GM18909 (cell line): ENCODE data around the gene NAGA.
"Not testable (repeated sequence)": the region's sequence is repeated elsewhere in the genome, so short reads cannot be mapped to it uniquely, and the experiment has no call there.

ENCODE experiments used
- ATAC-seq: cut with Tn5 transposase; IDR thresholded peaks from one replicate; pipeline ENCODE4 v1.9.1; 2021; ENCODE audit warnings: mild to moderate bottlenecking; ENCODE audit not compliant: unreplicated experiment, poor library complexity

NAGA gene

DNA sequence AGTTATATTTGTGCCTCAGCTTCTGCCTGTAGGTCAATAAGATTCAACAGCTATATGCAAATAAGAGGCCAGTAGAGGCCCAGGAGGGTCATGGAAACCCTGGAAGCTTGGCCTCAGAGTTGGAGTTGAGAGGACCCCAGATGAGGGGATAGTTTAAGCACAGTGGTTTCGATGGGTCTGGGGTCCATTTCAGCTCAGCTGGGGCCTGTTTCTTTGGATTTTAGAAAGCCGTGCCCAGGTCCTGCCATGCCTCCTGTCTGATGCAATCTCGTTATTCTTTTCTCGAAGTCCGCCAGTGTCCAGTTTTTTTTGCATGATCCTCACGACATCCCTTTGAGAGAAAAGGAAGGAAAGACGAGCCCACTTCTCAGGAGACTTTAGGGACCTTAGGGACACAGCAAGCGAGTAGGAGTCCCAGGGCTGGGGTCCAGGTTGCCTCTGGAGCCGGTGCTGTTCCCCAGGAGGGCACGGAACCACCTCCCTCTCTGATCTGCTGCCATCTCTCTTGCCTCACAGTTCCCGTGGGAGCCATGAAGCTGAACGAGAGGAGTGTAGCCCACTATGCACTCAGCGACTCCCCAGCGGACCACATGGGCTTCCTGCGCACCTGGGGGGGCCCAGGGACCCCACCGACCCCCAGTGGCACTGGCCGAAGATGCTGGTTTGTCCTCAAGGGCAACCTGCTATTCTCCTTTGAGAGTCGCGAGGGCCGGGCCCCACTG is 6.3 kb upstream of the NAGA start:
- no peak for ATAC-seq

DNA sequence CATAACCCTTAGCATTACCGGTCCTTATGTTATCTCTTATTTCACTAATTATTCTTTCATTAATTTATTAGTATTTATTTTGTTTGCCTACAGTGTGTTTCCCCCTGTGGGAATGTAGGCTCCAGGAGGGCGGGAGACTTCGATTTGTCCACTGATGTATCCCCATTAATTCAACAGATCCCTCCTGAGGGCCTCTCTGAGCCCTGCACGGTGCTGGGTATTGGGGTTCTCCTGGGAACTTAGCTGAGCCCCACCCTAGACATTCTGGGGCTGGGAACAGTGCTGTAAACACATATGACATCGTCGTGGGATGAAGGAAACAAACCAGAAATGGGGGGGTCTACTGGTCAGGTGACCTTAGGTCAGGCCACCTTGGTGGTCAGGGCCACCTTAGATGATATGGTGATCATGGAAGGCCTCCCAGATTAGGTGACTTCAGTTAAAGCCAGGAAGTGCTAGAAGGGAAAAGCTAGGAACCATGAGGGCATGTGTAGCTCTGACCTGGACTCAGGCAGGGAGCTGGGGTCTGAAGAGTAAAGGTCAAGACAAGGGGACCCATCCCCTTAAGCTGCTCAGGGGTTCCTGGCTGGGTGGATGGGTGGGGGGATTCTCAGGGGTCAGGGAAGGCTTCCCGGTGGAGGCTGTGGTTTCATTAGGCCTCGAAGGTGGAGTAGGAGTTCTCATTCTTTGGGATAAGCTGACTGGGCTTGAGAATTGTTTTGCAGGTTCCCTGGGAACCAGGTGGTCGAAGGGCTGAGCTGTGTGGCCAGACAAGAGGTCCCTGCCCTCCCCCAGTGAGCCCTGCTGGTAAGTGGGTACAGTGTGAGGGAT is 4.4 kb upstream of the NAGA start:
- no peak for ATAC-seq

DNA sequence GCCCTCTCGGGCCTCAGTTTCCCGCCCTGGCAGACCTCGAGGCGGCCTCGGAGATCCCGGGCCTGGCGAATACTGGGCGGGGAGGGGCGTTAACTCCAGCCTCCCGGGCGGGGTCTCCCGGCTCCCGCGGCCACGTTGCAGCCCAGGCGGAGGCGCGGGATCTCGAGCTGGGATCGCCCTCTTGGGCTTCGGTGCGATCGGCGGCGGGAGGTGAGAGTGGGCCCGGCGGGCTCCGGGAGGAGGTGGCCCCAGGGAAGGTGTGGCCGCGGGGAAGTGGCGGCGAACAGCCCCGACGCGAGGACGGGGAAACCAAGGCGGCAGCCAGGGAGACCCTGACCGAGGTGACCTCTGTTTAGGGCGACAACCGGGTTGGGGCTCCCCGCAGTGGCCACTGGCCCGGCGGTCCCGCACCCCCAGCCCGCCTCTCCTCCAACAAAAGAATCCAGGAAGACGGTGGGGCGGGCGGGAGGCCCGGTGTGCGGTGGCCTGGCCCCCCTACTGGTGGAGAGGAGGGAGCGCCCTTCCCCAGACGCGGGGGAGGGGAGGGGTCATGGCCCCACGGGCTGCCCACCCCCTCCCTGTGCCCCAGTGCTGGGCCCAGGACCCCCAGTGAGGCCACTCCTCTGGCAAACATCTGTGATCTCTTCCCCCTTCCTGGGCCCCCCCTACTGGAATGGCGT is 3.7 kb upstream of the NAGA start, which contains the start of gene PHETA2:
Gene PHETA2 (plus strand): TSS at position 117 of the 680 bp plus-strand sequence. CDS start 3,046 bp downstream, outside the sequence.
- no peak for ATAC-seq

DNA sequence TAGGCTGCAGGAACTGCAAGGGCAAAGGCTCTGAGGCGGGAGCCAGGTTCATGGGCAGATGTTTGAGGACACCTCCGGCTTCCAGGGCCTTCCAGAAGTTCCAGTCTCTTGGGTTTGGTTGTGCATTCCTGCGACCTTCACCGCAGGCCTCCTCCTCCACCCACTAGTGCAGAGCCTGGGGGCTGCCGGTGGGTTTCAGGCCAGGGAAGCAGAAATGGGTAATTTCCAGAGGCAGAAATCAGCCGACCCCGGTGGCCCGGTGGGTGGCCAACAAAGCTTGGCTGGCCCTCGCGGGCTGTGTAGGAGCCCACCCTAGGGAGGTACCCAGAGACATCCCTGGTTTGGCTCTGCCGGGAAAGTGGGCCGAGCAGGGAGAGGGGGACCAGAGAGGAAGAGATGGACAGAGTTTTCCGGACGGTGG is 3.0 kb upstream of the NAGA start:
- ATAC-seq, result no peak

DNA sequence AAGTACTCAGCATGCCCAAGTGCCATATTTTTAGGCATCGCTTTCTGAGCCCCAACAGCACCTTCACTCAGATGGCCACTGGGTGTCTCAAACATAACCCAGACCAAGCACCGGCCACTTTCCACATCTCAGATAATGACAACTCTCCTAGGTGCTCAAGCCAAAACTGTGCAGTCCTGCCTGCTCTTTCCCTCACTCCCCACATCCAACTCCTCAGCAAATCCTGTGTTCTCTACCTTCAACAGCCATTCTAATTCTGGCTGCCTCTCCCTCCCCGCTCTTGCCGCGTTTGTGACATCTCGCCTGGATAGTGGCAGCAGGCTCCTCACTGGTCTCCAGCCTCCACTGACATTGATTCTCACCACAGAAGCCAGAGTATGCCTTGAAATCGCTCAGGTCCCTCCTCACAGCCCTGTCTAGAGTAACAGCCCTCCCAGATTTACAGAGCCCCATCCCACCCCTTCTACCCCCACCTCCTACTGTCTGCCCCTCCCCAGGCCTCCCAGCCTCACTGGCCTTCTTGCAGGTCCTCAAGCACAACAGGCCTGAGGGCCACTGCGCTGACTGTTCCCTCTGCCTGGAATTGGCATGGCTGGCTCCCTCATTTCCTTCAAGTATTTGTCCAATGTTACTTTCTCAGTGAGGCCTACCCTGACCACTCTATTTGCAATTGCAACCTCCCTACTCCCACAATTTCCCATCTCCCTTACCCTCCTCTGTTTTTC is 2.2 kb upstream of the NAGA start:
- no peak for ATAC-seq

DNA sequence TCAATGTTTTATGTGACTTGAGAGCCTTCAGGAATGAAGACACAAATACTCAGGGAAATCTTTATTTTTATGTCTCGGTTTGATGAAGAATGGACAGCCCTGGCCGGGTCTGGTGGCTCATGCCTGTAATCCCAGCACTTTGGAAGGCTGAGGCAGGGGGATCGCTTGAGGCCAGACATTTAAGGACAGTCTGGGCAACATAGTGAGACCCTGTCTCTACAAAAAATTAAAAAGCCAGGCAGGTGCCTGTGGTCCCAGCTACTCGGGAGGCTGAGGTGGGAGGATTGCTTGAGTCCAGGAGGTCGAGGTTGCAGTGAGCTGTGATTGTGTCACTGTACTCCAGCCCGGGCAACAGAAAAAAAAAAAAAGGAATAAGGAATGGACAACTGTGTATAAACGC is 896 bp upstream of the NAGA start:
- ATAC-seq, result not testable (repeated sequence)

DNA sequence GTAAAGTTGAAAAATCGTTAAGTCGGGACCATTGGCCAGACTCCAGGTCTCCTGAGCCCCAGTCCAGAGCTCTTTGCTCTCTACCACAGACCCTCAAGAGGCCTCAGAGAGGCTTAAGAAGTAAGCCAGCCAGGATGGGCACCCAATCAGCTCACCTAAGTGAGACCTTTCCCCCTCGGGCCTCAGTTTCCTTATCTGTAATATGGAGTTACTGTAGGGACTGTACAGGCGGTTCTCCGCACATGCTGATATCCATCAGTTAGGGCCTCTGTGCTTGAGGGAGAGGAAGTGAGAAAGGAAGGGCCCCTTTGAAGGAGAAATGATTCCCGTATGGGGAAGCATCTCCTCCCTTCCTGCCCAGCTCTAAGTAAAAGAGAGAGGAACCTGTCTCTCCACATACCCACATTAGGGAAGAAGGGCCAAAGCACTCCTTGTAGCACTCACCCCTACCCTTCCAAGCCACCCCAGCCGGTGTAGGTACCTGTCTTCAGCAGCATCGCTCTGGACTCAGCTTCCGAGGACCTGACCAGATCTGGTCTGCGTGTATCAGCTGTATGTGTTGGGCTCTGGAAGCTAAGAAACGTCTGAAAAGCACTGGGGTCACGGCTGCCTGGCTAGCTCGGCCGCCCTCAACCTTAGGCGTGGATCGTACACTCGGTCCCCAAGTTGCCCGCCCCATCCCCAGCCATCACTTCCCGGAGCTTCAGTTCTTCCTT is 653 bp downstream of the NAGA start:
- peak; percentile 11 for ATAC-seq

DNA sequence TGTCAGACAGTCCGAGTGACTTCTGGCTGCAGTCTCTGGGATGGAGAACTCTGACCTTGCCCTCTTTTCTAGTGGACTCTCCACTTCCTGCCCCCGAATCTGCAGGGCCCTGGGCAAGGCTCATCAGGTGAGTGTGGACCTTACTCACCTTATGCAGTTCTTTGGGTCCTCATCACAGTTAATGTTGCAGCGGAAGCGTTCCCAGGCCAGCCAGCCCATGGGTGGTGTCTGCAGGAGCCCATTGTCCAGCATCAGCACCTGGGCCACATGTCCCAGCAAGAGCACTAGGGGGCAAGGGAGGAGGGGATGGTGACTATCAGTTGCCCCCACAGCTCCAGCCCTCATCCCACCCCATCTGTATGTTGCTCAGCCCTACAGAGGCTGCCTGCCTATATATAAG is 2.3 kb downstream of the NAGA start:
- no peak for ATAC-seq

DNA sequence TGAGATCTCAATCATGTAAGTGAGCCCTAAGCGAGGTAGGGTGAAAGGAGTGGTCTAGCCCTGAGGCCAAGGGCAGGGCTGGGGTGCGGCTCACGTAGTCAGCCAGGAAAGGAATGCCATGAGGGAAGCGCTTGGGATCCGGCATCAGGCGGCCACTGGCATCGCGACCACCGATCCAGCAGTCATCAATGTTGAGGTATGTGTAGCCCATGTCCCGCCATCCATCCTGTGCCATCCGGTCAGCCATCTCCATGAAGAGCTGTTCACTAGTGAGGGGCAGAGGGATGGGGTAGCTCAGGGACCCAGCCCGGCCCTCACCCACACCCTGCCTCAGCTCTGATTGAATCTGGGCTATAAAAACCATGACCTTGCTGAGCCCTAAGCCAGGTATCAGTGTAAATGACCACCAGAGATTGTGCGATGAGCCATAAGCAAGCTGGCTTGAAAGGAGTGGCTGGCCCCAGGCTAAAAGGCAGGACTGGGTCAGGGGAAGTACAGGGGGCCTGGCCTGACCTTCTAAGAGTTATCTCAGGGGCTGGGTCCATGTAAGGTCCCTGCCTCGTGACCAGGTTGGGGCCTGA is 2.9 kb downstream of the NAGA start:
- ATAC-seq, result no peak

DNA sequence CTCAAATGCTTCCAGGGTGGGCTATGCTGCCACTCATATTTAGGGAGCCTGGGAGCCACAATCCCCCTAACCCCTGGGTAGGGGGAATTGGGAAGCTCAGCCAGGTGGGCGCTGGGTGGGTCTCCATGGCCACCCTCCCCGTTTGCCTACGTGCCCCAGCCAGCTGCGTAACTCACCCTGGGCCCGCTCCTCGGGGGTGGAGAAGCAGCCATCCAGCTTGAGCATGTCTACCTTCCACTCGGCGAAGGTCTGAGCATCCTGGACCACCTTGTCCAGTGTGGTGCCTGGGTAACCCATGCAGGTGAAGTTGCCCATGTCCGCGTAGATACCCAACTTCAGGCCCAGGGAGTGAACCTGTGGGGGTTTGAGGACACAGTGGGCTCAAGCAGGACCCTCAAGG is 3.7 kb downstream of the NAGA start:
- no peak for ATAC-seq

DNA sequence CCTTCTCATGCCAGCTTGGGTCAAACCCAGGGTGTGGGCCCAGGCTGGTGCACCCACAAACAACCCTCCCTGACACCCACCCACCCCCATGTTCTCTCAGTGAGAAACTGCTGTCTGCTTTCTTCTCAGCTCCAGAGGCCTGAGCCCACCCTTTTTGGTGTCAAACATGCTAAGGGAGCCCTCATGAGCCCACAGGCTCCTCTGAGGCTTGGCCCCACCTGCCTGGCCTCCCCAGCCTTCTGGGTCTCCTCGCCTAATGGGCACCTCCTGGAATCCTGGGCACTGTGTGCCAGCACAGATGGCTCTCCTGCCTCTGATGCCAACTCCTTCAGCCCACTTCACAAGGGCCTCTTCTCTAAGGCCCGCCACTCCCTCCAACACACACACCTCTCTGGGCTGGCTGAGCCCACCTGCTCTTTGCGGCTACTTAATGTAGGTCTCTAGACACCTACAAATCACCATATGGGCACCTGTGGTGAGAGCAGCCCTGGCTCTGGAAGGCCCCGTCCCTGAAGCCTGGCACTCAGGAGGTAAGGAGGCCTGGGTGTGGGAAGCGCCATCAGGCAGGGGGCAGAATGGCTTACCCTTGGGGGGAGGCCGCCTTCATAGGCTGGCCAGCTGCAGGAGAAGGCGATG is 4.4 kb downstream of the NAGA start:
- ATAC-seq, result no peak

DNA sequence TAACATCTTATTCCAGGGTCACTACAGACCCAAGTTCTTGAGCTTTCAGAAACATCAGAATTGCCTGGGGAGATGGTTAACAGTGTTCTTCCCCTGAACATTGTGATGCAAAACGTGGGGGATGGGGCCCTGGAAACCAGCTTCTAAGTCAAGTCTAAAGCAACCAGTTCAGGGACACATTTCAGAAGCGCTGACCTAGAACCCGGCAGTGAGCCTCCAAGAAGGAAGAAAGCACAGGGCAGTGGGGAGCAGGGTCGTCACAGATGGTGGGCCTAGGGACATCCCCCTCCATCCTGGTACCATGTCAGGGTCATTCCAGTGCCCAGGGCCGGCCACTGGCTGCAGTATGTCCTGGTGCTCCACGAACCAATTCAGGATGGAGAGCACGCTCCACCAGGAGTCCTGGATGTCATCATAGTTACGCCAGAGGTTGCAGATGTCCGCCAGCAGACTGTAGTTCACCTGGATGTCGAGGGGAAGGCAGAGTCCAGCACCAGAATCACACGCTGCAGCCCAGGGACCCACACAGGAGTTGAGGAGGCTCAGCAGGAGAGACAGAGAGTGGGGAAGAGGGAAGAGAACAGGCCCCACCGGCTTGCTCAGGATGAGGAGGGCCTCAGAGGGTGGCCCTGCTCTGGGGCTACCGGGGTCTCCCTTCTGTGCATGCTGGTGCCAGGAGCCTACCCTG is 5.0 kb downstream of the NAGA start:
- no peak for ATAC-seq

DNA sequence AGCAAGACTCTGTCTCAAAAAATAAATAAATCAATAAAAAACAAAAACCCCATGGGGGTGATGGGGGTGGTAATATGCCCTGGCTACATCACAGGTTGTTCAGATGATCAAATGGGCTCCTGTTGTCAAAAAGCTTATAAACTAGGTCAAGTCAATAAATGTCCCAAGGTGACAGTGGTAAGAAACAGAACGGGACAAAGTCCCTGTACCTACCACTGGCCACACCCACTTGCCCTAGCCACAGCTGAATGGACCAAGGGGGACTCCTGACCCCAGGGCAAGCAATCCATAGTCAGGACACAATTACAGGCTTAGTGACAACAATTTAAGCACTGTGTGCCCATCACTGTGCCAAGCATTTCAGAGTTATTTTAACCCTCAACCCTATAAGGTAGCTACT is 6.0 kb downstream of the NAGA start:
- ATAC-seq, result no peak

DNA sequence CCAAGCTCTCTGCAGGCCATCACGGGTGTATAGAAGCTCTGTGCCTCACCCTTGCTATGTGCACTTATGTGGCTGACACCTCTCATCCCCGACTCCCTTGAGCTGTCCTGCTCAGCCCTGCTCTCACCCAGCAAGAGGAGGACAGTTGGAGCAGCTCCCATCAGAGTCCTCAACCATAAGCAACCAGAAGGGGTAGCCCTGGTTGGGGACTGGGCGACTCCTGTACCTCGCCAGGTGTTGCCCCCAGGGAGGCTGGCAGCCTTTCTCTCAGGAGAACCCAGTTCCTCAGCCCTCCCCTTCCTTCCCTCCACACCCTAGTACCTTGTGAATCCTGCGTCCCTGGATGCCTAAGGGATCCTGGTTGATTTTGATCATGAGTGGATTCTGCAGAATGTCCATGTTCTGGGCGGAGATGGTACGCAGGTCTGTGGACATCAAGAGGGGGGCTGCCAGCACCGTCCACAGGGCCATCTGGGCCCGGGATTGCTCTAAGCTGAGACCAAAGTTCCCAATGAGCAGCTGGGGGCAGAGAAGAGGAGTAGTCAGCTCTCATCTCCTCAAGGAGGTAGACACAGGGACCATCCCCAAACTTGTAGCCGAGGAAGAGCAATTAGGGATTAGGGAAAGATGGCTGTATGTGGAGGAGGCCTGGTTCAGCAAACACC is 8.0 kb downstream of the NAGA start:
- no peak for ATAC-seq

DNA sequence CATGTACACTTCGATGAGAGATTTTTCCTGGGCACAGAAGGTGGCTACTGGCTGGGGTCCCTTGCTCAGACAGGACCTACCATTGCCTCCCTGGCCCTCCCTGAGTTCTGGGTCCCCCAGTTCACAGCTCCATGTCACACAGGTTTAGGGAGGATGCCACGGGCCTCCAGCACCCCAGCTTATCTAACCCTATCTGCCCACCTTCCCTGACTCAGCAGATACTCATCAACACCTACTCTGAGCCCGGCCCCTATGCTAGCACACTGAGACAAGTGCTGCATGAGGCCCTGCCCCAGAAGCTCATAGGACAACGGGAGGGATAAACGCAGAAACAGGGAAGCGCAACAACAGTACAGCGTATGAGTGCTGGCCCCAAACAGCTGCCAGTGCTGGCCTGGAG is 9.6 kb downstream of the NAGA start:
- ATAC-seq, result no peak

DNA sequence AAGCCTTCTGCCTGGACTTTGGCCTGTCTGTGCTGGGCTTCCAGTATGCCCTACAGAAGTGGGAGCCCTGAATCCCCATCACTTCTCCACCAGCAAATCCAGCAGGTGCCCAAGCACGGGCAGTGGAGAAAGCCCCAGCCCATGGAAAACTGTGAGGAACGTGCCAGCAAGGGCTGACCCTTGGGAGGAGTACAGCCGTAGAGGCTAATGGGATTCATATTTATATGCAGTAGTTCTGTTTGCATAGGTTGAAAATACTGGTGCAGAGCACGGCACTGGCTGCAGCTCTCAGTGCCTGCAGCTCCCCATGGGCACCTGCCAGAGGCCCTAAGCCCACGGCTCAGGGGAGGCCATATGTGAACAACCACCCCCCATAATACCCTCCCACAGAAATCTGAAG is 10.1 kb downstream of the NAGA start:
- ATAC-seq, result no peak

DNA sequence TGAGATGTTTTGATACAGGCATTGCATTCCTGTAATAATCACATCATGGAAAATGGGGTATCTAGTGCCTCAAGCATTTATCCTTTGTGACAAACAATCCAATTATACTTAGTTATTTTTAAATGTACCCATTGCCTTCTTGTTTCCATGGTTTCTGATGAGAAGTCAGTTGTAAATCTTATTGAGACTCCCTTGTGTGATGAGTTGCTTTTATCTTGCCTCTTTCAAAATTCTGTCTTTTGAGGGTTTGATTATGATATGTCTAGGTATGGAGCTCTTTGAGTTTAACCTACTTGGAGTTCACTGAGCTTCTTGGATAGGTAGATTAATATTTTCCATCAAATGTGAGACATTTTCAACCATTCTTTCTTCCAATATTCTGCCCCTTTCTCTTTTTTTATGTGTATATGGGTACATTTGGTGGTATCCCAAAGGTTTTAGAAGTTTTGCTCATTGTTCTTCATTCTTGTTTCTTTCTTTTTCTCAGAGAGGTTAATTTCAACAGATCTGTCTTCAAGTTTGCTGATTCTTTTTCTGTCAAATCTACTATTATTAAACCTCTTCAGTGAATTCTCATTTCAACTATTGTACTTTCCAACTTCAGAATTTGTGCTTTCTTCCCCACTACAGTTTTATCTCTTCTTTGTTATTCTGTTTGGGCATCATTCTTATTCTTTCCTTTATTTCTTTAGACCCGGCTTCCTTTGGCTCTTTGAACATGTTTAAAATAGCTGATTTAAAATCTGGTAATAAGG is 13.7 kb downstream of the NAGA start:
- no peak for ATAC-seq
